DND-41 (cell line): ENCODE results near the gene OXTR.

Experiments
- EZH2 ChIP-seq: IDR thresholded peaks from 3 replicates; pipeline ENCODE4 v1.6.1; 2012; ENCODE audit warnings: borderline replicate concordance, low read depth, mild to moderate bottlenecking, moderate library complexity, low read length, inconsistent platforms; ENCODE audit not compliant: severe bottlenecking
- TF ChIP-seq, protein P1 (sequence below): IDR thresholded peaks from 2 replicates; pipeline ENCODE4 v1.5.1; 2012; ENCODE audit warnings: borderline replicate concordance, low read length, moderate library complexity, mild to moderate bottlenecking; ENCODE audit not compliant: poor library complexity, severe bottlenecking; ENCODE audit errors: extremely low read depth

DNA sequence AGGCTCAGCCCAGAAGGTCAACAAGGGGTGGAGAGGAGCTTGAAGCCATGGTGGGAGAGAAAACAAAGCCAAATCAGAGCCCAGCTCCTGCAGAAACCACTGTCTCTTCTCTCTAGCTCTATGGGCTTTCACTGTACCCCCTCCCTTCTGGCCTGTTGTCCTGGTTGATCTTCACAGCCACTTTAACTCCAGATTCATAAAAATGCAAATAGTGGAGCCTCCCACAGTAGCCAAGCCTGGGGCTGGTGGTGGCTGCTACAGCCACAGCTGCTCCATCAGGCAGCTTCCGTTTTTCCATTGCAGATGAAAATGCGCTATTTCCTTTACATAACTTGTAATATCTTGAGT, 56.5 kb downstream of the OXTR start:
- TF ChIP-seq, protein P1, sequence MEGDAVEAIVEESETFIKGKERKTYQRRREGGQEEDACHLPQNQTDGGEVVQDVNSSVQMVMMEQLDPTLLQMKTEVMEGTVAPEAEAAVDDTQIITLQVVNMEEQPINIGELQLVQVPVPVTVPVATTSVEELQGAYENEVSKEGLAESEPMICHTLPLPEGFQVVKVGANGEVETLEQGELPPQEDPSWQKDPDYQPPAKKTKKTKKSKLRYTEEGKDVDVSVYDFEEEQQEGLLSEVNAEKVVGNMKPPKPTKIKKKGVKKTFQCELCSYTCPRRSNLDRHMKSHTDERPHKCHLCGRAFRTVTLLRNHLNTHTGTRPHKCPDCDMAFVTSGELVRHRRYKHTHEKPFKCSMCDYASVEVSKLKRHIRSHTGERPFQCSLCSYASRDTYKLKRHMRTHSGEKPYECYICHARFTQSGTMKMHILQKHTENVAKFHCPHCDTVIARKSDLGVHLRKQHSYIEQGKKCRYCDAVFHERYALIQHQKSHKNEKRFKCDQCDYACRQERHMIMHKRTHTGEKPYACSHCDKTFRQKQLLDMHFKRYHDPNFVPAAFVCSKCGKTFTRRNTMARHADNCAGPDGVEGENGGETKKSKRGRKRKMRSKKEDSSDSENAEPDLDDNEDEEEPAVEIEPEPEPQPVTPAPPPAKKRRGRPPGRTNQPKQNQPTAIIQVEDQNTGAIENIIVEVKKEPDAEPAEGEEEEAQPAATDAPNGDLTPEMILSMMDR: no peak
- no peak for TF ChIP-seq EZH2
